NCI-H69 (cell line): ENCODE data around the gene ZXDC.
A peak's percentile ranks its signal among the peaks of the same experiment; 100 is the strongest.

Source experiments
- DNase-seq: peaks from one replicate; lab custom pipeline; 2025; lab: John Stamatoyannopoulos, UW

The ZXDC gene

GRCh38 chr3:126452213-126452612, 23.5 kb downstream of the ZXDC start:
- DNase-seq: no peak

GRCh38 chr3:126451511-126451910, 24.2 kb downstream of the ZXDC start:
- DNase-seq: no peak

GRCh38 chr3:126450744-126451143, 24.9 kb downstream of the ZXDC start:
- DNase-seq: no peak

- DNase-seq: no peak
Observed at GRCh38 chr3:126450219-126450618, 25.5 kb downstream of the ZXDC start.

GRCh38 chr3:126449621-126450051, 26.1 kb downstream of the ZXDC start:
- DNase-seq: no peak

GRCh38 chr3:126448893-126449180, 26.9 kb downstream of the ZXDC start:
- no peak for DNase-seq

- no peak for DNase-seq
Observed at GRCh38 chr3:126448136-126448892, 27.4 kb downstream of the ZXDC start.

- no peak for DNase-seq
Observed at GRCh38 chr3:126447456-126448106, 28.1 kb downstream of the ZXDC start.

- peak; percentile 33 for DNase-seq
Observed at GRCh38 chr3:126446791-126447190, 28.9 kb downstream of the ZXDC start.

- peak; percentile 0 for DNase-seq
Observed at GRCh38 chr3:126446301-126446700, 29.4 kb downstream of the ZXDC start.

- DNase-seq: no peak
Observed at GRCh38 chr3:126445506-126445905, 30.2 kb downstream of the ZXDC start.

- DNase-seq: no peak
Observed at GRCh38 chr3:126442856-126443242, 32.8 kb downstream of the ZXDC start.

- no peak for DNase-seq
Observed at GRCh38 chr3:126442094-126442855, 33.4 kb downstream of the ZXDC start.

GRCh38 chr3:126441256-126441880, 34.3 kb downstream of the ZXDC start:
- no peak for DNase-seq

GRCh38 chr3:126440709-126440995, 35.0 kb downstream of the ZXDC start:
- DNase-seq: no peak

GRCh38 chr3:126439968-126440708, 35.6 kb downstream of the ZXDC start:
- no peak for DNase-seq

GRCh38 chr3:126439346-126439967, 36.2 kb downstream of the ZXDC start:
- no peak for DNase-seq

- no peak for DNase-seq
Observed at GRCh38 chr3:126438746-126439145, 36.9 kb downstream of the ZXDC start.

- no peak for DNase-seq
Observed at GRCh38 chr3:126438186-126438585, 37.5 kb downstream of the ZXDC start.

GRCh38 chr3:126436826-126437717, 38.6 kb downstream of the ZXDC start:
- no peak for DNase-seq
